MCF 10A (cell line): Measurements from ENCODE around the gene MTHFS. TPM values are rescaled to one million over a fixed set of nuclear protein-coding genes. Genes with fewer than 3 reads are reported as not detected.

Source experiments
- BruUV-seq: library from RNA; stranded (reverse); fragments of 400-500 nt; replicated peaks from 2 replicates; lab custom pipeline; 2021; lab: Mats Ljungman, UMichigan
- CTCF ChIA-PET: fragments of 300-600 bp; sonication (Branson Sonifier 250); formaldehyde crosslinking; extraction: SDS; loops from one replicate; lab custom pipeline; 2021; ENCODE audit warnings: antibody characterized with exemption, inconsistent platforms; lab: Yijun Ruan, JAX
- POLR2A ChIA-PET: fragments of 300-600, 350-650 bp; sonication (Branson Sonifier 250); formaldehyde crosslinking; extraction: SDS; loops from one replicate; lab custom pipeline; 2020; ENCODE audit warnings: antibody characterized with exemption, inconsistent platforms; lab: Yijun Ruan, JAX
- DNase-seq: peaks from one replicate; pipeline ENCODE4 v3.0.0-alpha.2; 2018; ENCODE audit not compliant: unreplicated experiment
- H3K27ac Mint-ChIP-seq: one replicate; pipeline ENCODE4 v1.8.0; 2022; ENCODE audit warnings: mild to moderate bottlenecking, low read depth, mixed read lengths; ENCODE audit not compliant: unreplicated experiment
- H3K27me3 Mint-ChIP-seq: one replicate; pipeline ENCODE4 v1.8.0; 2022; ENCODE audit warnings: mixed read lengths; ENCODE audit not compliant: insufficient read depth, unreplicated experiment
- H3K36me3 Mint-ChIP-seq: one replicate; pipeline ENCODE4 v1.8.0; 2022; ENCODE audit warnings: mild to moderate bottlenecking, moderate library complexity, mixed read lengths; ENCODE audit not compliant: insufficient read depth, unreplicated experiment
- H3K4me1 Mint-ChIP-seq: one replicate; pipeline ENCODE4 v1.8.0; 2022; ENCODE audit warnings: mixed read lengths; ENCODE audit not compliant: insufficient read depth, unreplicated experiment
- H3K4me3 Mint-ChIP-seq: one replicate; pipeline ENCODE4 v1.8.0; 2022; ENCODE audit warnings: mild to moderate bottlenecking, moderate library complexity, mixed read lengths; ENCODE audit not compliant: unreplicated experiment
- H3K9me3 Mint-ChIP-seq: one replicate; pipeline ENCODE4 v1.8.0; 2022; ENCODE audit warnings: mixed read lengths; ENCODE audit not compliant: unreplicated experiment
- CTCF ChIP-seq: fragments of 200-600 bp; IDR thresholded peaks from one replicate; pipeline ENCODE4 v1.8.0; 2022; ENCODE audit warnings: antibody characterized with exemption, mild to moderate bottlenecking; ENCODE audit not compliant: unreplicated experiment
- intact Hi-C: fragments of 100-400 bp; cut with micrococcal nuclease; formaldehyde crosslinking; loops from 2 replicates; pipeline ENCODE4 v1.14.1; 2022
- total RNA-seq: library from RNA; stranded (reverse); gene quantifications from 2 replicates; pipeline ENCODE4 v1.2.3, GENCODE V29; 2022

MTHFS gene
- total RNA-seq, 1 experiment from 2014 or later: 34.5 TPM

- no peak for DNase-seq
- no peak for TF ChIP-seq CTCF
- H3K4me1 Mint-ChIP-seq: peaks cover 8% of the 10 kb centered on the region
- H3K4me3 Mint-ChIP-seq: peak overlapping the region; percentile 97
- no TSS peak for BruUV-seq
- H3K27ac Mint-ChIP-seq: peak overlapping the region; percentile 97
- H3K36me3 Mint-ChIP-seq: peaks cover 26% of the 10 kb centered on the region
- peaks cover 17% of the 10 kb centered on the region for H3K9me3 Mint-ChIP-seq
- CTCF ChIA-PET: interaction anchor here (0.5 to 1.8 kb wide), 9 partner anchors 9 to 71 kb away, joined by 3 to 6 read pairs (median 3); no protein-coding TSS in a partner anchor
- POLR2A ChIA-PET: interaction anchor here (0.5 to 3.0 kb wide), 23 partner anchors 8 to 477 kb away, joined by 3 to 63 read pairs (median 6); partner anchors contain the start of genes MTHFS and ZFAND6
- no peaks in the 10 kb centered on the region for H3K27me3 Mint-ChIP-seq
- intact Hi-C loops: loop anchor here (2.0 to 10.0 kb wide), 2 partner anchors 68 to 70 kb away; no protein-coding TSS in a partner anchor
Observed at GRCh38 chr15:79922512-79923078, 25.8 kb upstream of the MTHFS start.

- no TSS peak for BruUV-seq
- Mint-ChIP-seq H3K36me3 (peaks cover 35% of the 10 kb centered on the region), H3K4me1 (peaks cover 8% of the 10 kb centered on the region), H3K4me3 (no peak overlapping the region), H3K27me3 (no peaks in the 10 kb centered on the region), H3K27ac (no peak overlapping the region), H3K9me3 (peaks cover 31% of the 10 kb centered on the region)
- no peak for DNase-seq
- POLR2A ChIA-PET: interaction anchor here (0.8 kb wide), 1 partner anchor 140 kb away, joined by 6 read pairs; no protein-coding TSS in a partner anchor
- CTCF ChIA-PET: no interaction called here
- TF ChIP-seq CTCF: no peak
- intact Hi-C loops: loop anchor here (10.0 kb wide), 1 partner anchor 65 kb away; no protein-coding TSS in a partner anchor
Observed at GRCh38 chr15:79919749-79920511, 23.1 kb upstream of the MTHFS start.

- ChIA-PET CTCF (no interaction called here), POLR2A (no interaction called here)
- peaks cover 35% of the 10 kb centered on the region for H3K9me3 Mint-ChIP-seq
- H3K27me3 Mint-ChIP-seq: no peaks in the 10 kb centered on the region
- DNase-seq: no peak
- no peak overlapping the region for H3K27ac Mint-ChIP-seq
- H3K4me3 Mint-ChIP-seq: no peak overlapping the region
- H3K4me1 Mint-ChIP-seq: peaks cover 8% of the 10 kb centered on the region
- BruUV-seq: no TSS peak
- intact Hi-C loops: no loop called here
- TF ChIP-seq CTCF: no peak
- H3K36me3 Mint-ChIP-seq: peaks cover 35% of the 10 kb centered on the region
Observed at GRCh38 chr15:79919090-79919748, 22.4 kb upstream of the MTHFS start.

- no peak for TF ChIP-seq CTCF
- no peak overlapping the region for H3K4me3 Mint-ChIP-seq
- no TSS peak for BruUV-seq
- H3K9me3 Mint-ChIP-seq: peaks cover 37% of the 10 kb centered on the region
- H3K36me3 Mint-ChIP-seq: peaks cover 37% of the 10 kb centered on the region
- H3K27me3 Mint-ChIP-seq: no peaks in the 10 kb centered on the region
- no peak for DNase-seq
- intact Hi-C loops: no loop called here
- ChIA-PET POLR2A (no interaction called here), CTCF (no interaction called here)
- H3K27ac Mint-ChIP-seq: no peak overlapping the region
- H3K4me1 Mint-ChIP-seq: peaks cover 8% of the 10 kb centered on the region
Observed at GRCh38 chr15:79918278-79918677, 21.5 kb upstream of the MTHFS start.
